CD4-positive, alpha-beta T cell (primary cell): ENCODE measurements around the gene TEPSIN. TPM values are rescaled to one million over a fixed set of nuclear protein-coding genes. Genes with fewer than 3 reads are reported as not detected.

ENCODE experiments used
- ATAC-seq: fragments of 200-7000 bp; cut with Tn5 transposase; one replicate; pipeline ENCODE4 v1.10.0; 2022; ENCODE audit warnings: mild to moderate bottlenecking; ENCODE audit not compliant: poor library complexity
- CTCF ChIA-PET: fragments of 350-600 bp; sonication (Branson Sonifier 250); formaldehyde crosslinking; loops from one replicate; lab custom pipeline; 2021; ENCODE audit warnings: antibody characterized with exemption, inconsistent platforms; lab: Charles Lee
- POLR2A ChIA-PET: fragments of 350-600 bp; sonication (Branson Sonifier 250); formaldehyde crosslinking; loops from one replicate; lab custom pipeline; 2021; ENCODE audit warnings: antibody characterized with exemption, inconsistent platforms; lab: Charles Lee
- DNase-seq, 14 experiments: peaks; one replicate each; pipeline ENCODE4 v3.0.0-alpha.2; 2013 to 2020; ENCODE audit warnings: mixed read lengths in 2 of 14
- H3K27ac ChIP-seq, 2 donors: one replicate each; pipeline versions ENCODE4 v1.5.1 to v1.7.0; 2013; ENCODE audit warnings: low read length in 2 of 2, low read depth in 1 of 2, mild to moderate bottlenecking in 1 of 2
- H3K27me3 ChIP-seq, 2 experiments: 1 replicate in 1 of 2; 2 replicates in 1 of 2; pipeline versions ENCODE4 v1.6.1 to v1.7.0; 2013; ENCODE audit warnings: low read length in 2 of 2, control low read depth in 1 of 2, mild to moderate bottlenecking in 1 of 2, moderate library complexity in 1 of 2; ENCODE audit not compliant: insufficient read depth in 2 of 2, control insufficient read depth in 1 of 2
- H3K36me3 ChIP-seq: one replicate; pipeline ENCODE4 v1.6.1; 2013; ENCODE audit warnings: low read length, control low read depth; ENCODE audit not compliant: insufficient read depth
- H3K4me1 ChIP-seq: one replicate; pipeline ENCODE4 v1.6.1; 2013; ENCODE audit warnings: low read length, control low read depth; ENCODE audit not compliant: insufficient read depth
- H3K4me3 ChIP-seq: one replicate; pipeline ENCODE4 v1.5.1; 2013; ENCODE audit warnings: mild to moderate bottlenecking, low read length, moderate library complexity
- H3K9me3 ChIP-seq, 2 experiments: 1 replicate in 1 of 2; 2 replicates in 1 of 2; pipeline versions ENCODE4 v1.6.1 to v1.7.0; 2013; ENCODE audit warnings: low read length in 2 of 2, mild to moderate bottlenecking in 2 of 2, control low read depth in 1 of 2, moderate library complexity in 1 of 2; ENCODE audit not compliant: control insufficient read depth in 1 of 2, insufficient read depth in 1 of 2
- H3K27ac Mint-ChIP-seq: one replicate; pipeline ENCODE4 v1.8.0; 2020; ENCODE audit warnings: mixed read lengths
- H3K27me3 Mint-ChIP-seq: one replicate; pipeline ENCODE4 v1.8.0; 2021; ENCODE audit warnings: mixed read lengths
- H3K36me3 Mint-ChIP-seq: one replicate; pipeline ENCODE4 v1.8.0; 2021; ENCODE audit warnings: low read depth, mixed read lengths
- H3K4me1 Mint-ChIP-seq: one replicate; pipeline ENCODE4 v1.8.0; 2021; ENCODE audit warnings: low read depth, mixed read lengths
- H3K4me3 Mint-ChIP-seq: one replicate; pipeline ENCODE4 v1.8.0; 2020; ENCODE audit warnings: mild to moderate bottlenecking, mixed read lengths
- H3K9me3 Mint-ChIP-seq: one replicate; pipeline ENCODE4 v1.8.0; 2020; ENCODE audit warnings: mixed read lengths
- intact Hi-C, 2 experiments: fragments of 100-400 bp; cut with DNase I in 1 of 2; cut with micrococcal nuclease in 1 of 2; formaldehyde crosslinking; loops; one replicate each; pipeline versions ENCODE4 v1.15.1 to v1.9.0; 2023 to 2025; cut with DNase I, micrococcal nuclease
- total RNA-seq, 174 experiments: library from RNA in 2 of 174; stranded (reverse) in 2 of 174; gene quantifications; one replicate each; pipeline ENCODE4 v1.2.3 and lab custom pipeline; 2021 to 2026
- TF ChIP-seq, protein P1 (sequence below): fragments of 200-600 bp; IDR thresholded peaks from one replicate; pipeline ENCODE4 v1.8.0; 2022; ENCODE audit warnings: antibody characterized with exemption, mild to moderate bottlenecking

The TEPSIN gene
- total RNA-seq, 2 experiments from 2014 or later, result 68.2 to 74.4 TPM

GRCh38 chr17:81251094-81251708 lies 12.3 kb upstream of the TEPSIN start:
- no peak overlapping the region for H3K27ac ChIP-seq
- H3K9me3 ChIP-seq, result no peaks in the 10 kb centered on the region
- H3K4me3 ChIP-seq, result no peak overlapping the region
- no peak for ATAC-seq
- H3K4me1 Mint-ChIP-seq, result peaks cover 11% of the 10 kb centered on the region
- ChIA-PET POLR2A (interaction anchor here (0.7 kb wide), 1 partner anchor 12 kb away, joined by 3 read pairs; the partner anchor contains the start of gene NDUFAF8), CTCF (no interaction called here)
- H3K4me3 Mint-ChIP-seq, result no peak overlapping the region
- H3K27me3 Mint-ChIP-seq, result no peaks in the 10 kb centered on the region
- H3K9me3 Mint-ChIP-seq, result no peaks in the 10 kb centered on the region
- peaks cover 41% of the 10 kb centered on the region for H3K36me3 ChIP-seq
- H3K4me1 ChIP-seq, result no peaks in the 10 kb centered on the region
- TF ChIP-seq, protein P1, sequence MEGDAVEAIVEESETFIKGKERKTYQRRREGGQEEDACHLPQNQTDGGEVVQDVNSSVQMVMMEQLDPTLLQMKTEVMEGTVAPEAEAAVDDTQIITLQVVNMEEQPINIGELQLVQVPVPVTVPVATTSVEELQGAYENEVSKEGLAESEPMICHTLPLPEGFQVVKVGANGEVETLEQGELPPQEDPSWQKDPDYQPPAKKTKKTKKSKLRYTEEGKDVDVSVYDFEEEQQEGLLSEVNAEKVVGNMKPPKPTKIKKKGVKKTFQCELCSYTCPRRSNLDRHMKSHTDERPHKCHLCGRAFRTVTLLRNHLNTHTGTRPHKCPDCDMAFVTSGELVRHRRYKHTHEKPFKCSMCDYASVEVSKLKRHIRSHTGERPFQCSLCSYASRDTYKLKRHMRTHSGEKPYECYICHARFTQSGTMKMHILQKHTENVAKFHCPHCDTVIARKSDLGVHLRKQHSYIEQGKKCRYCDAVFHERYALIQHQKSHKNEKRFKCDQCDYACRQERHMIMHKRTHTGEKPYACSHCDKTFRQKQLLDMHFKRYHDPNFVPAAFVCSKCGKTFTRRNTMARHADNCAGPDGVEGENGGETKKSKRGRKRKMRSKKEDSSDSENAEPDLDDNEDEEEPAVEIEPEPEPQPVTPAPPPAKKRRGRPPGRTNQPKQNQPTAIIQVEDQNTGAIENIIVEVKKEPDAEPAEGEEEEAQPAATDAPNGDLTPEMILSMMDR, result no peak
- no peak overlapping the region for H3K27ac Mint-ChIP-seq
- intact Hi-C loops, result loop anchor here in 1 of 2 experiments (5.0 kb wide), 1 partner anchor 46 kb away; the partner anchor contains the start of gene SLC38A10
- no peak for DNase-seq
- H3K27me3 ChIP-seq, result no peaks in the 10 kb centered on the region
- peaks cover 23% of the 10 kb centered on the region for H3K36me3 Mint-ChIP-seq

DNA sequence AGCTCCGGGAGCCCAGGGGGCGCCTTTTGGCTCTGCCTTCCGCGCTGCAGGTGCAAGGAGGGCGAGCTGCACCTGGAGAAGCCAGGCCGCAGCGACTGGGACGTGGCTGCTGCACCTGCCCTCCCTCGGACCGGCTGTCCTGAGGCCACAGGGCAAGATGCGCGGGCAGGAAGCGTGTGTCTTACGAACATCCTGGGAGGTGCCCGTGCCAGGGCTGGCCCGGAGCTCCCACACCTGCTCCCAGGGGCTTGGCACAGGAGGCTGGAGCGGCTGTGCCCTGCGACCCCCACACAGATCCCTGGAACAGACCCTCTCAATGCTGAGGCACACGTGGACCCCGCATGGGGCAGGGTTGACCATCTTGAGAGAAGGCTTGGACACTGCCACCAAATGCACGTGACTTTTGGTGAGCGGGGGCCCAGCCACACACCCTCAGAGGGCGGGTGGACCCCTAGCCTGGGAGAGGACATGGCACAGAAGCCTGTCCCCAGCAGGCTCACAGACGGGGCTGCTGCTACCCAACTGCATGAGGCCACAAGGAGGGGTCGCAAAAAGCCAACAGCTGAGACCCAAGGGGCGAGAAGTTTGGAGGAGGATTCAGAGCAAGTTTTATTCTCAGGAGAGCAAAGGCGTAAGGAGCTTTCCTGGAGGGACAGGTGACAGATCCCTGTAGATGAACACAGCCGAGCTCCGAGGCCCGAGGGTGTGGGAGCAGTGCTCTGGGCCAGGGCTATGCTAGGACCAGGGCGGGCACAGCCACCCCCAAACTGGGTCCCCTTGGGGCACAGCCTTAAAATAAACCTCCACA lies 11.6 kb upstream of the TEPSIN start:
- no peak for ATAC-seq
- no peak for DNase-seq
- intact Hi-C loops, result loop anchor here in 1 of 2 experiments (5.0 kb wide), 1 partner anchor 47 kb away; the partner anchor contains the start of gene SLC38A10
- TF ChIP-seq, protein P1, result no peak
- ChIA-PET POLR2A (interaction anchor here (0.7 kb wide), 1 partner anchor 11 kb away, joined by 3 read pairs; the partner anchor contains the start of gene NDUFAF8), CTCF (no interaction called here)
- Histone ChIP-seq H3K27ac (no peak overlapping the region), H3K4me3 (no peak overlapping the region), H3K36me3 (peaks cover 40% of the 10 kb centered on the region), H3K9me3 (no peaks in the 10 kb centered on the region), H3K27me3 (no peaks in the 10 kb centered on the region), H3K4me1 (no peaks in the 10 kb centered on the region)
- Mint-ChIP-seq H3K27ac (no peak overlapping the region), H3K27me3 (no peaks in the 10 kb centered on the region), H3K9me3 (no peaks in the 10 kb centered on the region), H3K4me3 (no peak overlapping the region), H3K36me3 (peaks cover 23% of the 10 kb centered on the region), H3K4me1 (peaks cover 11% of the 10 kb centered on the region)

DNA sequence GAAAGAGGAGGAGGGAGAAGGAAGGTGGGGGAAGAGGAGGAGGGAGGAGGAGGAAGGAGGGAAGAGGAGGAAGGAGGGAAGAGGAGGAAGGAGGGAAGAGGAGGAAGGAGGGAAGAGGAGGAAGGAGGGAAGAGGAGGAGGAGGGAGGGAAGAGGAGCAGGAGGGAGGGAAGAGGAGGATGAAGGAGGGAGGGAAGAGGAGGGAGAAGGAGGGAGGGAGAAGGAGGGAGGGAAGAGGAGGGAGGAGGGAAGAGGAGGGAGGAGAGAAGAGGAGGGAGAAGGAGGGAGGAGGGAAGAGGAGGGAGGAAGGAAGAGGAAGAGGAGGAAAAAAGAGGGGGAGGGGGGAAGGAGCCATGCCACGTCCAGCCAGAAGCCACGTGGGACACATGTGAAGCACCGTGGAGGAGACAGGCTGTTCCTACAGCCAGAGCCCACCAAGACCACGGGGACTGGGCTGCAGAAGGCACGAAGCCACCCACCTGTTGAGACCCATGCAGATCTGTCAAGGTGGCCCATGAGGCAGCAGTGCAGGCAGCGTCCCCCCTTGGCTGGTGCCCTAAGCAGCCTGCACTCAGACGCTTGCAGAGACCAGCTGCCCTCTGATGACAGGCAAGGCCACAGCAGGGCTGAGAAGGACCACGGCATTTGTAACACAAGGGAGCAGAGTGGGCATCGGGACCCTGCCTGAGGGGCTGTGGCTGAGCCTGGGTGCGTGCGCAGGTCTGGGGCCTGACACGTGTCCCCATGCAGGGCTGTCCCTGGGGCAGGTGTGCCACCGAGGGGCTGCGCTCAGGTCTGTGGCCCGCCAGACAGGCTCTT lies 10.6 kb upstream of the TEPSIN start:
- CTCF ChIA-PET, result no interaction called here

More for the DNA sequence above, 10.6 kb upstream of the TEPSIN start:
- Histone ChIP-seq H3K27ac (no peak overlapping the region), H3K9me3 (no peaks in the 10 kb centered on the region), H3K4me1 (no peaks in the 10 kb centered on the region), H3K4me3 (no peak overlapping the region), H3K36me3 (peaks cover 40% of the 10 kb centered on the region), H3K27me3 (no peaks in the 10 kb centered on the region)
- peaks cover 11% of the 10 kb centered on the region for H3K4me1 Mint-ChIP-seq
- no peaks in the 10 kb centered on the region for H3K27me3 Mint-ChIP-seq
- TF ChIP-seq, protein P1, result no peak
- H3K27ac Mint-ChIP-seq, result no peak overlapping the region
- POLR2A ChIA-PET, result no interaction called here
- no peak overlapping the region for H3K4me3 Mint-ChIP-seq
- peaks cover 23% of the 10 kb centered on the region for H3K36me3 Mint-ChIP-seq
- DNase-seq (peak in 2 of 14 experiments; percentile 35 to 67), ATAC-seq (no peak)
- intact Hi-C loops, result loop anchor here in 1 of 2 experiments (5.0 kb wide), 1 partner anchor 48 kb away; the partner anchor contains the start of gene SLC38A10
- no peaks in the 10 kb centered on the region for H3K9me3 Mint-ChIP-seq
